ENCODE results near the gene QRICH2. TPM values are rescaled to one million over a fixed set of nuclear protein-coding genes. Genes with fewer than 3 reads are reported as not detected.

Gene QRICH2
- total RNA-seq, 1 donor from 2014 or later = 3.8 TPM

- H3K9me3 Mint-ChIP-seq (ENCODE audit: unreplicated experiment) = no peaks in the 10 kb centered on the region
- peaks cover 4% of the 10 kb centered on the region for H3K36me3 ChIP-seq (ENCODE audit: insufficient read depth, low read length)
- H3K9ac ChIP-seq (ENCODE audit: low read length) = no peak overlapping the region
- peaks cover 7% of the 10 kb centered on the region for H3K4me1 Mint-ChIP-seq (ENCODE audit: low read depth, unreplicated experiment)
- DNase-seq (ENCODE audit: low read depth) = no peak
- H3K27me3 ChIP-seq (ENCODE audit: insufficient read depth, low read length) = no peaks in the 10 kb centered on the region
- H3K4me3 Mint-ChIP-seq (ENCODE audit: unreplicated experiment) = no peak overlapping the region
- no peaks in the 10 kb centered on the region for H3K36me3 Mint-ChIP-seq (ENCODE audit: low read depth, unreplicated experiment)
- H3K4me2 ChIP-seq (ENCODE audit: low read length) = no peak overlapping the region
- H3K9me3 ChIP-seq (ENCODE audit: insufficient read depth, low read depth, low read length) = no peaks in the 10 kb centered on the region
- no peak overlapping the region for H3K27ac Mint-ChIP-seq (ENCODE audit: unreplicated experiment)
- peaks cover 2% of the 10 kb centered on the region for H3K4me1 ChIP-seq (ENCODE audit: insufficient read depth, low read length)
- no peak overlapping the region for H3K27ac ChIP-seq (ENCODE audit: low read depth, low read length)
- FAIRE-seq = no peak
- peaks cover 16% of the 10 kb centered on the region for H3K79me2 ChIP-seq (ENCODE audit: insufficient read depth, low read length)
- H3K27me3 Mint-ChIP-seq (ENCODE audit: low read depth, unreplicated experiment) = no peaks in the 10 kb centered on the region
- H4K20me1 ChIP-seq (ENCODE audit: insufficient read depth, low read length) = peaks cover 11% of the 10 kb centered on the region
- no peak overlapping the region for H3K4me3 ChIP-seq (ENCODE audit: insufficient read depth, low read depth, low read length)
- TF ChIP-seq EZH2 (IDR thresholded peaks at IDR 0.05; ENCODE audit: insufficient read depth, low read length) = no peak
- no peak overlapping the region for H2AFZ ChIP-seq (ENCODE audit: low read depth, low read length)
Observed at GRCh38 chr17:76273445-76274111, 34.5 kb downstream of the QRICH2 start.

GRCh38 chr17:76272541-76273444 is 35.3 kb downstream of the QRICH2 start:
- Histone ChIP-seq H3K4me3 (ENCODE audit: insufficient read depth, low read depth, low read length) (no peak overlapping the region), H3K36me3 (ENCODE audit: insufficient read depth, low read length) (peaks cover 4% of the 10 kb centered on the region), H3K9ac (ENCODE audit: low read length) (no peak overlapping the region), H3K79me2 (ENCODE audit: insufficient read depth, low read length) (peaks cover 22% of the 10 kb centered on the region), H3K27ac (ENCODE audit: low read depth, low read length) (no peak overlapping the region), H4K20me1 (ENCODE audit: insufficient read depth, low read length) (peaks cover 11% of the 10 kb centered on the region), H3K4me2 (ENCODE audit: low read length) (no peak overlapping the region), H2AFZ (ENCODE audit: low read depth, low read length) (no peak overlapping the region), H3K4me1 (ENCODE audit: insufficient read depth, low read length) (peaks cover 2% of the 10 kb centered on the region), H3K27me3 (ENCODE audit: insufficient read depth, low read length) (no peaks in the 10 kb centered on the region), H3K9me3 (ENCODE audit: insufficient read depth, low read depth, low read length) (no peaks in the 10 kb centered on the region)
- no peaks in the 10 kb centered on the region for H3K36me3 Mint-ChIP-seq (ENCODE audit: low read depth, unreplicated experiment)
- H3K9me3 Mint-ChIP-seq (ENCODE audit: unreplicated experiment) = no peaks in the 10 kb centered on the region
- no peak overlapping the region for H3K27ac Mint-ChIP-seq (ENCODE audit: unreplicated experiment)
- no peak for DNase-seq (ENCODE audit: low read depth)
- no peak for TF ChIP-seq CTCF (IDR thresholded peaks at IDR 0.05; ENCODE audit: insufficient read depth, low read depth, low read length)
- TF ChIP-seq EZH2 (IDR thresholded peaks at IDR 0.05; ENCODE audit: insufficient read depth, low read length) = no peak
- no peaks in the 10 kb centered on the region for H3K27me3 Mint-ChIP-seq (ENCODE audit: low read depth, unreplicated experiment)
- no peak for FAIRE-seq
- H3K4me3 Mint-ChIP-seq (ENCODE audit: unreplicated experiment) = no peak overlapping the region
- H3K4me1 Mint-ChIP-seq (ENCODE audit: low read depth, unreplicated experiment) = peaks cover 13% of the 10 kb centered on the region

GRCh38 chr17:76271669-76272540 is 36.2 kb downstream of the QRICH2 start:
- Histone ChIP-seq H3K9ac (ENCODE audit: low read length) (no peak overlapping the region), H3K4me3 (ENCODE audit: insufficient read depth, low read depth, low read length) (no peak overlapping the region), H3K4me1 (ENCODE audit: insufficient read depth, low read length) (peaks cover 2% of the 10 kb centered on the region), H2AFZ (ENCODE audit: low read depth, low read length) (no peak overlapping the region), H3K9me3 (ENCODE audit: insufficient read depth, low read depth, low read length) (no peaks in the 10 kb centered on the region), H3K36me3 (ENCODE audit: insufficient read depth, low read length) (peaks cover 4% of the 10 kb centered on the region), H3K27ac (ENCODE audit: low read depth, low read length) (no peak overlapping the region), H3K27me3 (ENCODE audit: insufficient read depth, low read length) (no peaks in the 10 kb centered on the region), H3K4me2 (ENCODE audit: low read length) (no peak overlapping the region), H4K20me1 (ENCODE audit: insufficient read depth, low read length) (peaks cover 13% of the 10 kb centered on the region), H3K79me2 (ENCODE audit: insufficient read depth, low read length) (peaks cover 31% of the 10 kb centered on the region)
- TF ChIP-seq EZH2 (IDR thresholded peaks at IDR 0.05; ENCODE audit: insufficient read depth, low read length) = no peak
- no peak for TF ChIP-seq CTCF (IDR thresholded peaks at IDR 0.05; ENCODE audit: insufficient read depth, low read depth, low read length)
- no peaks in the 10 kb centered on the region for H3K36me3 Mint-ChIP-seq (ENCODE audit: low read depth, unreplicated experiment)
- H3K4me3 Mint-ChIP-seq (ENCODE audit: unreplicated experiment) = no peak overlapping the region
- H3K4me1 Mint-ChIP-seq (ENCODE audit: low read depth, unreplicated experiment) = peaks cover 11% of the 10 kb centered on the region
- no peak overlapping the region for H3K27ac Mint-ChIP-seq (ENCODE audit: unreplicated experiment)
- no peaks in the 10 kb centered on the region for H3K9me3 Mint-ChIP-seq (ENCODE audit: unreplicated experiment)
- no peak for FAIRE-seq
- no peaks in the 10 kb centered on the region for H3K27me3 Mint-ChIP-seq (ENCODE audit: low read depth, unreplicated experiment)
- no peak for DNase-seq (ENCODE audit: low read depth)

Data from astrocyte (in vitro differentiated cells and primary cell).